PC-3 (cell line): ENCODE data around the gene FBXL12. TPM values are rescaled to one million over a fixed set of nuclear protein-coding genes. Genes with fewer than 3 reads are reported as not detected.

ENCODE experiments used
- ATAC-seq: fragments of 200-7000 bp; cut with Tn5 transposase; 2 replicates; pipeline ENCODE4 v1.9.1; 2020; ENCODE audit warnings: mild to moderate bottlenecking, moderate library complexity
- BruUV-seq: library from RNA; stranded (reverse); fragments of 400-500 nt; replicated peaks from 2 replicates; lab custom pipeline; 2021; lab: Mats Ljungman, UMichigan
- CTCF ChIA-PET: fragments of 300-600 bp; sonication (Branson Sonifier 250); formaldehyde crosslinking; loops from one replicate; lab custom pipeline; 2022; ENCODE audit warnings: antibody characterized with exemption; lab: Charles Lee
- POLR2A ChIA-PET: fragments of 300-600 bp; sonication (Branson Sonifier 250); formaldehyde crosslinking; loops from one replicate; lab custom pipeline; 2022; ENCODE audit warnings: antibody characterized with exemption; ENCODE audit not compliant: unreplicated experiment; lab: Charles Lee
- DNase-seq: peaks from one replicate; pipeline ENCODE4 v3.0.0-alpha.2; 2015
- H2AFZ ChIP-seq: fragments of 300-600 bp; sonication (generic); 2 replicates; pipeline ENCODE4 v1.6.0; 2016; ENCODE audit warnings: antibody characterized with exemption, low read length
- H3F3A ChIP-seq: fragments of 300-600 bp; sonication (generic); one replicate; pipeline ENCODE4 v1.6.0; 2017; ENCODE audit warnings: antibody characterized with exemption, low read length, control low read depth, mild to moderate bottlenecking; ENCODE audit not compliant: unreplicated experiment
- H3K27ac ChIP-seq: fragments of 300-600 bp; sonication (generic); 2 replicates; pipeline ENCODE4 v1.5.1; 2016; ENCODE audit warnings: mild to moderate bottlenecking, low read length
- H3K27me3 ChIP-seq: fragments of 300-600 bp; sonication (generic); 2 replicates; pipeline ENCODE4 v1.6.1; 2016; ENCODE audit warnings: low read length, mixed read lengths
- H3K36me3 ChIP-seq: fragments of 300-600 bp; sonication (generic); 2 replicates; pipeline ENCODE4 v1.6.1; 2016; ENCODE audit warnings: low read depth, mixed run types, low read length, mixed read lengths
- H3K4me1 ChIP-seq: fragments of 300-600 bp; sonication (generic); 2 replicates; pipeline ENCODE4 v1.5.1; 2016; ENCODE audit warnings: low read length; ENCODE audit not compliant: insufficient read depth
- H3K4me2 ChIP-seq: fragments of 300-600 bp; sonication (generic); 2 replicates; pipeline ENCODE4 v1.6.0; 2016; ENCODE audit warnings: low read length
- H3K4me3 ChIP-seq: fragments of 300-600 bp; sonication (generic); 2 replicates; pipeline ENCODE4 v1.5.1; 2016; ENCODE audit warnings: mild to moderate bottlenecking, low read length, mixed read lengths
- H3K79me2 ChIP-seq: fragments of 300-600 bp; sonication (generic); 2 replicates; pipeline ENCODE4 v1.6.1; 2017; ENCODE audit warnings: low read length, mixed read lengths
- H3K9ac ChIP-seq: fragments of 300-600 bp; sonication (generic); 2 replicates; pipeline ENCODE4 v1.6.0; 2016; ENCODE audit warnings: mild to moderate bottlenecking, low read length
- H3K9me2 ChIP-seq: fragments of 300-600 bp; sonication (generic); replicated peaks from 2 replicates; pipeline ENCODE4 v1.6.1; 2016; ENCODE audit warnings: mixed run types, low read length, mixed read lengths
- H3K9me3 ChIP-seq: fragments of 300-600 bp; sonication (generic); 2 replicates; pipeline ENCODE4 v1.6.1; 2016; ENCODE audit warnings: low read length, mixed read lengths
- H4K20me1 ChIP-seq: fragments of 300-600 bp; sonication (generic); 2 replicates; pipeline ENCODE4 v1.6.1; 2016; ENCODE audit warnings: low read length, mixed read lengths
- CTCF ChIP-seq: fragments of 300-600 bp; sonication (generic); conservative IDR thresholded peaks from 2 replicates; pipeline ENCODE4 v1.5.1; 2017; ENCODE audit warnings: antibody characterized with exemption, low read depth, mild to moderate bottlenecking, low read length
- EZH2 ChIP-seq: fragments of 300-600 bp; sonication (generic); IDR thresholded peaks from one replicate; pipeline ENCODE4 v1.6.1; 2017; ENCODE audit warnings: antibody characterized with exemption, mild to moderate bottlenecking, low read length; ENCODE audit not compliant: unreplicated experiment
- EZH2phosphoT487 ChIP-seq: fragments of 300-600 bp; sonication (generic); IDR thresholded peaks from 2 replicates; pipeline ENCODE4 v1.6.1; 2018; ENCODE audit warnings: mild to moderate bottlenecking, antibody characterized with exemption, low read length, borderline replicate concordance
- intact Hi-C: fragments of 100-400 bp; cut with micrococcal nuclease; formaldehyde crosslinking; loops from 2 replicates; pipeline ENCODE4 v1.9.0; 2023
- total RNA-seq: library from RNA; depleted of rRNA; stranded (reverse); fragments of >200 nt; gene quantifications from 2 replicates; pipeline ENCODE4 v1.2.3, GENCODE V29; 2014

FBXL12 gene
- total RNA-seq, 1 experiment from 2014 or later = 31.4 TPM

GRCh38 chr19:9842834-9843625 is 24.2 kb upstream of the FBXL12 start:
- H3K79me2 ChIP-seq = 0 out of 2 replicates have a peak, but pooled peaks cover 2% of the 10 kb centered on the region
- peaks cover 50% of the 10 kb centered on the region for H3K36me3 ChIP-seq
- no peak for TF ChIP-seq EZH2phosphoT487
- DNase-seq (no peak), ATAC-seq (no peak)
- H3K4me1 ChIP-seq = peaks cover 5% of the 10 kb centered on the region; the same call in 1 of the 2 replicates
- CTCF ChIA-PET = no interaction called here
- H3K9ac ChIP-seq = no peak overlapping the region
- H3F3A ChIP-seq = no peaks in the 10 kb centered on the region
- intact Hi-C loops = no loop called here
- H3K27me3 ChIP-seq = no peaks in the 10 kb centered on the region
- no peak overlapping the region for H2AFZ ChIP-seq
- H3K4me3 ChIP-seq = no peak overlapping the region
- no TSS peak for BruUV-seq
- H3K27ac ChIP-seq = no peak overlapping the region
- H4K20me1 ChIP-seq = no peaks in the 10 kb centered on the region
- POLR2A ChIA-PET = interaction anchor here (0.6 kb wide), 1 partner anchor 17 kb away, joined by 5 read pairs; no protein-coding TSS in a partner anchor
- no peaks in the 10 kb centered on the region for H3K9me2 ChIP-seq
- no peaks in the 10 kb centered on the region for H3K9me3 ChIP-seq
- H3K4me2 ChIP-seq = no peak overlapping the region

GRCh38 chr19:9839415-9839814 is 20.5 kb upstream of the FBXL12 start:
- Histone ChIP-seq H3F3A (peaks cover under 1% of the 10 kb centered on the region), H3K79me2 (peaks cover 23% of the 10 kb centered on the region), H2AFZ (no peak overlapping the region), H3K4me3 (no peak overlapping the region), H3K36me3 (peaks cover 51% of the 10 kb centered on the region), H3K9me3 (no peaks in the 10 kb centered on the region), H3K27me3 (no peaks in the 10 kb centered on the region), H4K20me1 (no peaks in the 10 kb centered on the region), H3K4me1 (peaks cover 7% of the 10 kb centered on the region), H3K4me2 (no peak overlapping the region), H3K27ac (no peak overlapping the region), H3K9ac (no peak overlapping the region), H3K9me2 (no peaks in the 10 kb centered on the region)
- BruUV-seq = no TSS peak
- ATAC-seq (no peak), DNase-seq (peak; percentile 29)
- intact Hi-C loops = no loop called here
- CTCF ChIA-PET = no interaction called here
- TF ChIP-seq EZH2phosphoT487 = no peak
- TF ChIP-seq CTCF = no peak
- TF ChIP-seq EZH2 = no peak
- POLR2A ChIA-PET = no interaction called here

GRCh38 chr19:9838324-9838723 is 19.4 kb upstream of the FBXL12 start:
- no peak overlapping the region for H3K4me3 ChIP-seq
- ChIA-PET POLR2A (no interaction called here), CTCF (no interaction called here)
- intact Hi-C loops = no loop called here
- H3K4me2 ChIP-seq = no peak overlapping the region
- TF ChIP-seq EZH2phosphoT487 (no peak), EZH2 (no peak), CTCF (no peak)
- H3K9ac ChIP-seq = no peak overlapping the region
- H3K36me3 ChIP-seq = peaks cover 43% of the 10 kb centered on the region
- H3K9me3 ChIP-seq = no peaks in the 10 kb centered on the region
- peaks cover 7% of the 10 kb centered on the region for H3K4me1 ChIP-seq
- H3F3A ChIP-seq = peaks cover 6% of the 10 kb centered on the region
- H4K20me1 ChIP-seq = no peaks in the 10 kb centered on the region
- no peak overlapping the region for H3K27ac ChIP-seq
- H2AFZ ChIP-seq = no peak overlapping the region
- no peak for DNase-seq
- H3K9me2 ChIP-seq = no peaks in the 10 kb centered on the region
- ATAC-seq = no peak
- no TSS peak for BruUV-seq
- no peaks in the 10 kb centered on the region for H3K27me3 ChIP-seq
- H3K79me2 ChIP-seq = peaks cover 23% of the 10 kb centered on the region
